ENCODE results near the gene CPLX1. TPM values are rescaled to one million over a fixed set of nuclear protein-coding genes. Genes with fewer than 3 reads are reported as not detected.

Gene CPLX1
- total RNA-seq = not detected in 2 replicates

DNA sequence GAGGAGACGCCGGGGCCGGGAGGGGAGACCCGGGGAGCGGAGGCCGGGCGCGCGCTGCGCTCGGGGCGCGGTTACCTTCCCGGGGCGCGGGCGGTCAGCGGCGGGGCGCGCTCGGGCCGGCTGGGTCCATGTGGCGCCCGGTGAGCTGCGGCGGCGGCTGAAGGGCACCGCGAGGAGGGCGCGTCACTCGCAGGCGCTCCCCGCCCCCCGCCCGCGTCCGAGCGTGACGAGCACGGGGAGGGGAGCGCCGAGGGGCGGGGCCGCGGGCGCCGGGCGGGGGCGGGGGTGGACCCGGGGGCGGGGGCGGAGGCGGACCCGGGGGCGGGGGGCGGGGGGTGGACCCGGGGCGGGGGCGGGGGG is at the start of gene CPLX1:
TSS of gene CPLX1 (minus strand) at position 159 of the 360 bp plus-strand sequence. CDS start 1,607 bp downstream, outside the sequence.

Other genes starting within 250 kb of the CPLX1 start
- gene TMEM271, start 249.8 kb downstream of the CPLX1 start, total RNA-seq = not detected in 2 replicates
- 0.19 TPM in 1 of 2 replicates, not detected in the other for gene PDE6B, start 200.6 kb downstream of the CPLX1 start, total RNA-seq
- gene ATP5ME, start 151.9 kb downstream of the CPLX1 start, total RNA-seq = 80.6 and 114 TPM in 2 replicates
- gene MYL5, start 151.6 kb downstream of the CPLX1 start, total RNA-seq = 10.7 and 13.8 TPM in 2 replicates
- gene SLC49A3, start 137.0 kb downstream of the CPLX1 start, total RNA-seq = 2.5 and 5.1 TPM in 2 replicates
- 32.7 and 33.4 TPM in 2 replicates for gene PCGF3, start 120.3 kb downstream of the CPLX1 start, total RNA-seq
- 44.3 and 51.8 TPM in 2 replicates for gene GAK, start 106.2 kb upstream of the CPLX1 start, total RNA-seq
- 7.6 and 10.9 TPM in 2 replicates for gene TMEM175, start 106.3 kb upstream of the CPLX1 start, total RNA-seq
- gene DGKQ, start 147.4 kb upstream of the CPLX1 start, total RNA-seq = 14.1 and 16.7 TPM in 2 replicates
- gene IDUA, start 160.9 kb upstream of the CPLX1 start, total RNA-seq = 4.4 and 15.2 TPM in 2 replicates
- gene SLC26A1, start 167.3 kb upstream of the CPLX1 start, total RNA-seq = under 0.01 TPM in 1 of 2 replicates, not detected in the other
- gene FGFRL1, start 185.5 kb upstream of the CPLX1 start, total RNA-seq = 8.7 and 13.4 TPM in 2 replicates